Measurements from ENCODE around the gene ADGRG6.

GRCh38 chr6:142373268-142374090, 71.7 kb downstream of the ADGRG6 start:
- TF ChIP-seq, protein P1, sequence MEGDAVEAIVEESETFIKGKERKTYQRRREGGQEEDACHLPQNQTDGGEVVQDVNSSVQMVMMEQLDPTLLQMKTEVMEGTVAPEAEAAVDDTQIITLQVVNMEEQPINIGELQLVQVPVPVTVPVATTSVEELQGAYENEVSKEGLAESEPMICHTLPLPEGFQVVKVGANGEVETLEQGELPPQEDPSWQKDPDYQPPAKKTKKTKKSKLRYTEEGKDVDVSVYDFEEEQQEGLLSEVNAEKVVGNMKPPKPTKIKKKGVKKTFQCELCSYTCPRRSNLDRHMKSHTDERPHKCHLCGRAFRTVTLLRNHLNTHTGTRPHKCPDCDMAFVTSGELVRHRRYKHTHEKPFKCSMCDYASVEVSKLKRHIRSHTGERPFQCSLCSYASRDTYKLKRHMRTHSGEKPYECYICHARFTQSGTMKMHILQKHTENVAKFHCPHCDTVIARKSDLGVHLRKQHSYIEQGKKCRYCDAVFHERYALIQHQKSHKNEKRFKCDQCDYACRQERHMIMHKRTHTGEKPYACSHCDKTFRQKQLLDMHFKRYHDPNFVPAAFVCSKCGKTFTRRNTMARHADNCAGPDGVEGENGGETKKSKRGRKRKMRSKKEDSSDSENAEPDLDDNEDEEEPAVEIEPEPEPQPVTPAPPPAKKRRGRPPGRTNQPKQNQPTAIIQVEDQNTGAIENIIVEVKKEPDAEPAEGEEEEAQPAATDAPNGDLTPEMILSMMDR (IDR thresholded peaks at IDR 0.05; ENCODE audit: low read depth, low read length, missing input control) = no peak
- TF ChIP-seq FOXA1 (IDR thresholded peaks at IDR 0.05) (no peak), RAD21 (IDR thresholded peaks at IDR 0.05) (no peak), TAF1 (conservative IDR thresholded peaks at IDR 0.05) (no peak), EGR1 (IDR thresholded peaks at IDR 0.05; ENCODE audit: low read depth in 2 of 2) (no peak), RXRA (IDR thresholded peaks at IDR 0.05) (no peak), GABPA (IDR thresholded peaks at IDR 0.05 in 1 of 2, conservative IDR thresholded peaks at IDR 0.05 in 1 of 2) (no peak)
- TF ChIP-seq, protein P2, sequence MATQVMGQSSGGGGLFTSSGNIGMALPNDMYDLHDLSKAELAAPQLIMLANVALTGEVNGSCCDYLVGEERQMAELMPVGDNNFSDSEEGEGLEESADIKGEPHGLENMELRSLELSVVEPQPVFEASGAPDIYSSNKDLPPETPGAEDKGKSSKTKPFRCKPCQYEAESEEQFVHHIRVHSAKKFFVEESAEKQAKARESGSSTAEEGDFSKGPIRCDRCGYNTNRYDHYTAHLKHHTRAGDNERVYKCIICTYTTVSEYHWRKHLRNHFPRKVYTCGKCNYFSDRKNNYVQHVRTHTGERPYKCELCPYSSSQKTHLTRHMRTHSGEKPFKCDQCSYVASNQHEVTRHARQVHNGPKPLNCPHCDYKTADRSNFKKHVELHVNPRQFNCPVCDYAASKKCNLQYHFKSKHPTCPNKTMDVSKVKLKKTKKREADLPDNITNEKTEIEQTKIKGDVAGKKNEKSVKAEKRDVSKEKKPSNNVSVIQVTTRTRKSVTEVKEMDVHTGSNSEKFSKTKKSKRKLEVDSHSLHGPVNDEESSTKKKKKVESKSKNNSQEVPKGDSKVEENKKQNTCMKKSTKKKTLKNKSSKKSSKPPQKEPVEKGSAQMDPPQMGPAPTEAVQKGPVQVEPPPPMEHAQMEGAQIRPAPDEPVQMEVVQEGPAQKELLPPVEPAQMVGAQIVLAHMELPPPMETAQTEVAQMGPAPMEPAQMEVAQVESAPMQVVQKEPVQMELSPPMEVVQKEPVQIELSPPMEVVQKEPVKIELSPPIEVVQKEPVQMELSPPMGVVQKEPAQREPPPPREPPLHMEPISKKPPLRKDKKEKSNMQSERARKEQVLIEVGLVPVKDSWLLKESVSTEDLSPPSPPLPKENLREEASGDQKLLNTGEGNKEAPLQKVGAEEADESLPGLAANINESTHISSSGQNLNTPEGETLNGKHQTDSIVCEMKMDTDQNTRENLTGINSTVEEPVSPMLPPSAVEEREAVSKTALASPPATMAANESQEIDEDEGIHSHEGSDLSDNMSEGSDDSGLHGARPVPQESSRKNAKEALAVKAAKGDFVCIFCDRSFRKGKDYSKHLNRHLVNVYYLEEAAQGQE (IDR thresholded peaks at IDR 0.05) = no peak

All from liver (tissue), 3 donors.